ENCODE results near the gene SON.

The SON gene

GRCh38 chr21:33514229-33514628 is 28.6 kb upstream of the SON start:
- no peak overlapping the region for H3K4me3 ChIP-seq (ENCODE audit: low read depth, low read length)
- no peak overlapping the region for H2AFZ ChIP-seq (ENCODE audit: low read length, unreplicated experiment)
- peak overlapping the region; percentile 35 for H3K27ac ChIP-seq (ENCODE audit: low read depth, low read length)
- H3K27me3 ChIP-seq (ENCODE audit: insufficient read depth, low read length), result no peaks in the 10 kb centered on the region
- peaks cover 43% of the 10 kb centered on the region for H3K36me3 ChIP-seq (ENCODE audit: insufficient read depth, low read length)
- peaks cover 10% of the 10 kb centered on the region for H3K4me1 ChIP-seq (ENCODE audit: control insufficient read depth, insufficient read depth, low read length, unreplicated experiment)
- H3K79me2 ChIP-seq (ENCODE audit: control insufficient read depth, insufficient read depth, low read length, unreplicated experiment), result no peaks in the 10 kb centered on the region

GRCh38 chr21:33518899-33519298 is 23.9 kb upstream of the SON start:
- Histone ChIP-seq H3K27me3 (ENCODE audit: insufficient read depth, low read length) (no peaks in the 10 kb centered on the region), H3K36me3 (ENCODE audit: insufficient read depth, low read length) (peaks cover 51% of the 10 kb centered on the region), H3K27ac (ENCODE audit: low read depth, low read length) (no peak overlapping the region), H2AFZ (ENCODE audit: low read length, unreplicated experiment) (no peak overlapping the region), H3K4me3 (ENCODE audit: low read depth, low read length) (no peak overlapping the region), H3K79me2 (ENCODE audit: control insufficient read depth, insufficient read depth, low read length, unreplicated experiment) (no peaks in the 10 kb centered on the region), H3K4me1 (ENCODE audit: control insufficient read depth, insufficient read depth, low read length, unreplicated experiment) (peaks cover 10% of the 10 kb centered on the region)

- H3K27ac ChIP-seq (ENCODE audit: low read depth, low read length), result peak overlapping the region; percentile 0; the same call in 1 of the 2 replicates
- H3K36me3 ChIP-seq (ENCODE audit: insufficient read depth, low read length), result peaks cover 44% of the 10 kb centered on the region
Measured at GRCh38 chr21:33522297-33522952, 20.4 kb upstream of the SON start.

GRCh38 chr21:33522953-33523349 is 19.9 kb upstream of the SON start:
- H3K4me1 ChIP-seq (ENCODE audit: control insufficient read depth, insufficient read depth, low read length, unreplicated experiment), result no peaks in the 10 kb centered on the region
- H3K36me3 ChIP-seq (ENCODE audit: insufficient read depth, low read length), result peaks cover 44% of the 10 kb centered on the region
- no peaks in the 10 kb centered on the region for H3K27me3 ChIP-seq (ENCODE audit: insufficient read depth, low read length)
- H3K4me3 ChIP-seq (ENCODE audit: low read depth, low read length), result no peak overlapping the region
- H3K27ac ChIP-seq (ENCODE audit: low read depth, low read length), result peak overlapping the region; percentile 0; the same call in 1 of the 2 replicates
- H2AFZ ChIP-seq (ENCODE audit: low read length, unreplicated experiment), result no peak overlapping the region
- H3K79me2 ChIP-seq (ENCODE audit: control insufficient read depth, insufficient read depth, low read length, unreplicated experiment), result no peaks in the 10 kb centered on the region

More at GRCh38 chr21:33522297-33522952, 20.4 kb upstream of the SON start:
- no peak overlapping the region for H2AFZ ChIP-seq (ENCODE audit: low read length, unreplicated experiment)
- H3K4me3 ChIP-seq (ENCODE audit: low read depth, low read length), result no peak overlapping the region
- no peaks in the 10 kb centered on the region for H3K79me2 ChIP-seq (ENCODE audit: control insufficient read depth, insufficient read depth, low read length, unreplicated experiment)
- no peaks in the 10 kb centered on the region for H3K27me3 ChIP-seq (ENCODE audit: insufficient read depth, low read length)
- H3K4me1 ChIP-seq (ENCODE audit: control insufficient read depth, insufficient read depth, low read length, unreplicated experiment), result no peaks in the 10 kb centered on the region

GRCh38 chr21:33531007-33531406 is 11.8 kb upstream of the SON start:
- Histone ChIP-seq H3K4me1 (ENCODE audit: control insufficient read depth, insufficient read depth, low read length, unreplicated experiment) (no peaks in the 10 kb centered on the region), H3K36me3 (ENCODE audit: insufficient read depth, low read length) (peaks cover 61% of the 10 kb centered on the region), H3K27ac (ENCODE audit: low read depth, low read length) (no peak overlapping the region), H2AFZ (ENCODE audit: low read length, unreplicated experiment) (no peak overlapping the region), H3K27me3 (ENCODE audit: insufficient read depth, low read length) (no peaks in the 10 kb centered on the region), H3K4me3 (ENCODE audit: low read depth, low read length) (no peak overlapping the region), H3K79me2 (ENCODE audit: control insufficient read depth, insufficient read depth, low read length, unreplicated experiment) (peaks cover 2% of the 10 kb centered on the region)

GRCh38 chr21:33537212-33537611 is 5.6 kb upstream of the SON start:
- Histone ChIP-seq H3K27ac (ENCODE audit: low read depth, low read length) (no peak overlapping the region), H3K4me3 (ENCODE audit: low read depth, low read length) (no peak overlapping the region), H3K36me3 (ENCODE audit: insufficient read depth, low read length) (peaks cover 47% of the 10 kb centered on the region), H3K27me3 (ENCODE audit: insufficient read depth, low read length) (no peaks in the 10 kb centered on the region), H3K79me2 (ENCODE audit: control insufficient read depth, insufficient read depth, low read length, unreplicated experiment) (peaks cover 44% of the 10 kb centered on the region), H2AFZ (ENCODE audit: low read length, unreplicated experiment) (no peak overlapping the region), H3K4me1 (ENCODE audit: control insufficient read depth, insufficient read depth, low read length, unreplicated experiment) (peaks cover 15% of the 10 kb centered on the region)

- peaks cover 61% of the 10 kb centered on the region for H3K79me2 ChIP-seq (ENCODE audit: control insufficient read depth, insufficient read depth, low read length, unreplicated experiment)
- no peaks in the 10 kb centered on the region for H3K27me3 ChIP-seq (ENCODE audit: insufficient read depth, low read length)
- H3K4me3 ChIP-seq (ENCODE audit: low read depth, low read length), result peak overlapping the region; percentile 93
- no peak overlapping the region for H2AFZ ChIP-seq (ENCODE audit: low read length, unreplicated experiment)
- peaks cover 36% of the 10 kb centered on the region for H3K36me3 ChIP-seq (ENCODE audit: insufficient read depth, low read length)
- peaks cover 15% of the 10 kb centered on the region for H3K4me1 ChIP-seq (ENCODE audit: control insufficient read depth, insufficient read depth, low read length, unreplicated experiment)
- peak overlapping the region; percentile 95 for H3K27ac ChIP-seq (ENCODE audit: low read depth, low read length)
Measured at GRCh38 chr21:33539616-33540015, 3.2 kb upstream of the SON start.

GRCh38 chr21:33540711-33541104 is 2.1 kb upstream of the SON start:
- H3K27me3 ChIP-seq (ENCODE audit: insufficient read depth, low read length), result no peaks in the 10 kb centered on the region
- peak overlapping the region; percentile 95 for H3K27ac ChIP-seq (ENCODE audit: low read depth, low read length)
- peaks cover 21% of the 10 kb centered on the region for H3K4me1 ChIP-seq (ENCODE audit: control insufficient read depth, insufficient read depth, low read length, unreplicated experiment)
- H2AFZ ChIP-seq (ENCODE audit: low read length, unreplicated experiment), result no peak overlapping the region
- H3K79me2 ChIP-seq (ENCODE audit: control insufficient read depth, insufficient read depth, low read length, unreplicated experiment), result peaks cover 72% of the 10 kb centered on the region
- peaks cover 27% of the 10 kb centered on the region for H3K36me3 ChIP-seq (ENCODE audit: insufficient read depth, low read length)
- peak overlapping the region; percentile 93 for H3K4me3 ChIP-seq (ENCODE audit: low read depth, low read length)

GRCh38 chr21:33541105-33541711 is 1.6 kb upstream of the SON start:
- H3K36me3 ChIP-seq (ENCODE audit: insufficient read depth, low read length), result peaks cover 23% of the 10 kb centered on the region
- peak overlapping the region; percentile 93 for H3K4me3 ChIP-seq (ENCODE audit: low read depth, low read length)
- H3K79me2 ChIP-seq (ENCODE audit: control insufficient read depth, insufficient read depth, low read length, unreplicated experiment), result peaks cover 72% of the 10 kb centered on the region
- no peaks in the 10 kb centered on the region for H3K27me3 ChIP-seq (ENCODE audit: insufficient read depth, low read length)
- peak overlapping the region; percentile 0 for H2AFZ ChIP-seq (ENCODE audit: low read length, unreplicated experiment)
- peak overlapping the region; percentile 95 for H3K27ac ChIP-seq (ENCODE audit: low read depth, low read length)
- H3K4me1 ChIP-seq (ENCODE audit: control insufficient read depth, insufficient read depth, low read length, unreplicated experiment), result peaks cover 23% of the 10 kb centered on the region

- Histone ChIP-seq H3K4me3 (ENCODE audit: low read depth, low read length) (peak within 1 kb of the TSS; percentile 93), H3K27me3 (ENCODE audit: insufficient read depth, low read length) (no peaks in the 10 kb centered on the region), H3K36me3 (ENCODE audit: insufficient read depth, low read length) (peaks cover 16% of the 10 kb centered on the region), H3K27ac (ENCODE audit: low read depth, low read length) (peak within 1 kb of the TSS; percentile 95), H3K79me2 (ENCODE audit: control insufficient read depth, insufficient read depth, low read length, unreplicated experiment) (peaks cover 76% of the 10 kb centered on the region), H2AFZ (ENCODE audit: low read length, unreplicated experiment) (peak within 1 kb of the TSS; percentile 19), H3K4me1 (ENCODE audit: control insufficient read depth, insufficient read depth, low read length, unreplicated experiment) (peaks cover 23% of the 10 kb centered on the region)
Measured at GRCh38 chr21:33541756-33542639, 840 bp upstream of the SON start, which contains the start of gene GART. Gene GART, minus strand, starts transcription at chr21:33542117. Its CDS starts 2,802 bp downstream, at chr21:33539315.

Measured in ACC112 (cell line).